Renal pelvis (tissue), 4 donors: ENCODE results near the gene WNT7A. TPM values are rescaled to one million over a fixed set of nuclear protein-coding genes. Genes with fewer than 3 reads are reported as not detected.

Source experiments
- DNase-seq: peaks from one replicate; pipeline ENCODE4 v3.0.0-alpha.2; 2013
- polyA plus RNA-seq, 3 donors: library from polyadenylated mRNA; unstranded; fragments of 120-200 nt; gene quantifications; one replicate each; pipeline ENCODE4 v1.2.1, GENCODE V29; 2013; ENCODE audit not compliant: insufficient read length in 3 of 3

Gene WNT7A
- polyA plus RNA-seq, 3 donors, result 0.07 TPM; not detected in 2

DNA sequence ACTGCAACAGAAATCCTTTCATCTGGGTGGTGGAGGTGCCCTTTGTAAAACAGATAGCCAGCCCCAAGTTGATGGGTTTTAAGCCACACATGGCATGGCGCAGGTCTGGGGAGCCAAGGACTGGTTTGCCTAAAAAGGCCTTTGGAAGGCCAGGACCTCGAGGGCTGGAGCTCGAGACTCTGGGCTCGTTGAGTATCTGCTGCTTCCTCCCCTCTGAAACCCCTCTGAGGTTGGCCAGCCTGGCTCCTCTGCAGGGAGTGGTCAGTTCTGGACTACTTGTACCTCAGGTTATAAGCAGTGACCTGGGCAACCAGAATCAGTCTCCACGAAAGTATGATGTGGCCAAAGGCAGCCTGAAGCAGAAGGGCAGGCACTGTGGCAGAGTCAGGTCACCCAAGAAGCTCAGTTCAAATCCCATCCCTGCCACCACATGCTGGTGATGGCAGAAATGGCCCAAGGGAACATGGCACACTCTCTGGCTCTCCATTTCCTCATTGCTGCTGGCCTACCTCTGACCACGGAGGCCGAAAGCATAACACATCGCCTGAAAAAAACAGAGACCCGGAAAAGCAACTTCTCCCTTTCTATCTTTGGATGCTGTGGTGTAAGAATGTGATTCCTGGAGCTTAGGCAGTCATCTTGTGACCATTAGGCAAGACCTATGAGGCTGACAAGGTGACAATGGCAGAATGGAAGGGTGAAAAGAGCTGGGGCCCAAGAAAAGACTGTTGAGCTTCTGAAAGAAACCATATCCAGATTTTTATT is 51.2 kb downstream of the WNT7A start:
- DNase-seq, result no peak

DNA sequence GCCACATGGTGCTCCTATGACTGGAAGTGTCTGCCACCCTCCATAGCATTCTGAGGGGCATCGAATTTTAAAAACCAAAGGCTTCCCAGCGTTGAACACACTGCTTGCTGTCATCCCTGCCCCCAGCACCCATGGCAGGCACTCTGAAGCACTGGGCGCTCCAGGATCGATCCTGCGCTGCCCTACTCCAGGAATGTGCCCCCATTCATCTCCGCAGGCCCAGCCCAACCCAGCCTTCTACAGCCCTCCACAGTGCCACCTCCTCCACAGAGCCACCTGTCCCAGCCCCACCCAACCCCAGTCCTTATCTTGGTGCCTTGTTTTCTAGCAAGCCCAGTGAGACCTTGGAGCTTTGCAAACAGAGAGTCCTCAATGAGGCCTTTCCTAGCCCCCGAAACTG is 52.2 kb downstream of the WNT7A start:
- no peak for DNase-seq

DNA sequence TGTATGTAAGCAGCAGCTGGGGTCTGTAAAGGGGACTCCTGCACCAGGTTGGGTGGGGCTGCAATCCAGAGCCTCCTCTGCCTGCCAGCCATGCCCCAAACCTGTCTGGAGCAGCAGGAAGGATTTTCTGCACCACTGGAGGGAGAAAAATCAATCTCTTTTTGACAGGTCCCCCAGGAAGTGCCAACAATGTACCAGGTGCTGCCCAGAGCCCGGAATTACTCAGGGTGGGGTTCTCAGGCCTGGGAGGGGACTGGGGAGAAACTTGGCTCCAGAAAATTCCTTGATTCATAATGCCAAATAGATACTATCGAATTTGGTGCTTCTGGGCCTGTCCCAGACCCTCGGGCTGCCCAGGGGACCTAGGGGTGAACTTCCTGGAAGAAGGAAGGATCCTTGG is 52.6 kb downstream of the WNT7A start:
- DNase-seq, result no peak

DNA sequence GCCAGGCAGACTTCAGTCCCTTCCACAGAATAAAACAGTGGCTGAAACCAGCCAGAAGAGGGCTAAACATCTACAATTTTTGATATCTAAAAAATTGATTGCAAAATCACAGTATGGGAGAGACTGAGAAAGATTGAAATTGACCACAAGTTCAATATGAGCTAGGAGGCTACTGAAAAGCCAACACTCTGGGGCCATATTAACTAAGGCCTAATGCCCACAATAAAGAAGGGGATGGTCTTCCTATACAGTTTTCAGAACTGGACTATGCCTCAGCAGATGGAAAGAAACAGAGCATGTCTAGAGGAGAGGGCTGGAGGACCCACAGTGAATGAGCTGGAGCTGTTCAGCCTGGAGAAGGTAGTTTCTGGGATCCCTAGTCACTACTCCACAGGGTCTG is 53.2 kb downstream of the WNT7A start:
- DNase-seq, result no peak

DNA sequence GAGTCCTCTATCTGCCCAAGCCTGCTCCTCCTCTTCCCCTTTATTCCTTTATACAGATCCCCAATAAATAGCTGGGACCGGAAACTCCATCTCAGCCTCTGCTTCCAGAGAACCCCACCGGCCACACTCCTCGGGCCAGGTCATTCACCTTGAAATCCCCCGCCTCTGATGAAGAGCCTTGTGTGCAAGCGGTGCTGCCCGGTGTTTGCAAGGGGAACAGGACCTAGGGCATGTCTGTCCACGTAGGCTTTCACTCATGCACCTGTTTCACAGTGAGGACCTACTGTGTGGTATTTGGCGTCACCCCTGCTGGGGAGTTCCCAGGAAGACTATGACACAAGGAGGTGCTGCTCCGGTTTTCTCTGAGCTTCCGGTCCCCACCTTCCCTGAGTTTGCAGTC is 54.0 kb downstream of the WNT7A start:
- no peak for DNase-seq

DNA sequence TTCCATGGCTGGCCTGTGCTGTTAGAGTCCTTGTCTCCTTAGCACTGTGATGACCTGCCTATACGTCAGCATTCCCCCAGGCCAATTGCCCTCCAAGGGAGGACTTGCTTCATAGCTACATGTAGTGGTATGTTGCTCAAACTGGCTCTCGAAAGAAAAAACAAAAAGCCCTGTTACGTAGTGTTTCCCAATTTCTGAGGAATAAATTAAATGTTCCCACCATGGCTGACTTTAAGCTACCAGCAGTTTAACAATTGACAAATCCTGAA is 54.6 kb downstream of the WNT7A start:
- no peak for DNase-seq

DNA sequence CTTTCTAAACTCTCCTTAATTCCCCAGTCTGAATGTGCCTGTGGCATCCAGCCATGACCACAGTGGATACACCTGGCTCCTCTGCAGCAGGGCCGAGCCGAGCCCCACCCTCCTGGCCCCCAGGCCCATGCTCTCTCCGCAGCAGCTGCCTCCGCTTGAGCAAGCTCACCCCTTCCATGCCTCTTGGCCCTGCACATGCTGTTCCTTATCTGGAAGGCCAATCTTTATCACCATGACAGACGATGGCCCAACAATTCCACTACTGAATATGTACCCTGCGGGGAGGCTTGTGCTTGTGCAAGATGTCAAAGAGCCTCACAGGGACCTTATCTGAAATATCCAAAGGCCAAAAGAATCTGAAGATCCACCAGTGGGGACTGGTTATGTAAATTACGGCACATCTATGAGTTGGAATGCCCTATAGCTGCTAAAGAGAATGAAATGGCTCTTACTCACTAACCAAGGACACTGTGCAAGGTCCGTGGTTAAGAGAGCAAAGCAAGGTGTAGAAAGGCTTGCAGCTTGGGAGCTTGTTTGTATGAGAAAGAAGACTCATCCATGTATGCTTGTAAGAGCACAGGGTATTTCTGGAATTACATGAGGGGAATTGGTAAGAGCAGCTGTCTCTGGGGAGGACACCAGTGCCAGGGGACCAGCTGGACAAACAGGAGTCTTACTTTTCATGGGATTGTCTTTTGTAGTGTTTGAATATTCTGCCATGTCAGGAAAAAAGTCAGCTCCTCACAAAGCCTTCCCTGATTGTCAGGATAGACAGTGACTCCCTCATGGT is 55.2 kb downstream of the WNT7A start:
- no peak for DNase-seq

DNA sequence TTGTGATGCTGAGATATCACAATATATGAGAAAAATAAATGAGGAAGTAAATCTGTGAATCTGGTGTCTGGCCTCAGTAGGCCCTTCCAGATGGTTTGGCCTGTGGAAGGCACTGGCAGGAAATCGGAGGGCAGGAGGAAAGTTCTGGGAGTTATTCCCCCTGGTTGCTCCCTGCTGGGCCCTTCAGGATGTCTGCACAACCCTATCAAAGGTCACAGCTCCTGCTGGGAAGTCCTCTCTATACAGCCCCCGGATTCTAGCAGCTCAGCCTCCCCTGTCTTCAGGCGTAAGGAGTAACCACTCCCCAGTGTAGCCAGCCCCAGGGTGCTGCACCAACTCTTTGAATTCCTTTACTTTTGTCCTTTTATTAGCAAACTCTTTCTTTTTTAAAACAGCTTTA is 56.2 kb downstream of the WNT7A start:
- no peak for DNase-seq

DNA sequence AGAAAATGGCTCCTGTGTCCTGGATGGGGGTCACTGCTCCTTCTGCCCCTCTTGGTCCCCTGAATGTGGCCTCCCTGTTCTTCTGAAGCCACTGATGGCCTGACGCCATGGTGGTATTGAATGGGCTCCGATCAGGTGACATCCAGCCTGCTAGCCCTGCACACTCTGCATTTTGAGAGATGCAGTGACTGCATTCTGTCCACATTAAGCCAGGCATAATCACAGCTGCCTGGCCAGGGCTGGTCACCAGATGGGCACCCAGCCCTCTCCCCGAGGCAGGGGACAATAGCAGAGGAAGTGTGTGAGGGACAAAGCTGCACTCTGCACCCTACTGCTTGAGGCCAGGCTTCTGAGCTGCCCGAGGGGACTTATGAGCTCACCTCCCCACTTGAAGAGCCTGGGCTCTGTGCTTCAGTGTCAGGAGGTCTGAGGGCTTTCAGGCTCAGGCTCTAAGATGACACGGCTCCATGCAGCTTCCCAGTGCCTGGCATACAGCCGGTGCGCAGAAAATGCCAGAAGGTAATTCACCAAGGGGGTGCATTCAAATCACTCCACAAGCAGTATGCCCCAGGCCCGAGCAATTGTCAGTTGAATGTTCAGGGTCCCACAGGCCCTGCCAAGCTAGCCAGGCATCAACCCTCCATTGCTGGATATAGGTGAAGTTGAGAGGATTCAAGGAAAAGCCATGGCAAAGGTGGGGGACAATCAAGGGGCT is 56.8 kb downstream of the WNT7A start:
- no peak for DNase-seq

DNA sequence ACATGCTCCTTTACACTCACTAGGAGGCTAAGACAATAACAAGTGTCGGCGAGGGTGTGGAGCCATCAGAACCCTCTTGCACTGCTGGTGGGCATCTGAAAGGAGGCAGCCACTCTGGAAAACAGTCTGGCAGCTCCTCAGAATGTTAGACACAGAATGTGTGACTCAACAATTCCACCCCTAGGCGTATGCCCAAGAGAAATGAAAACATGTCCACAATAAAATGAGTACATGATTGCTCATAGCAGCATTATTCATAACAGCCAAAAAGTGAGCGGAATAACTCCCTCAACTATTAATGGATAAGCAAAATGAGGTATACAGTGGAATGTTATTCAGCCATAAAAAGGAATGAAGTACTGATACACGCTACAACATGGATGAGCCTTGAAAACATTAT is 57.8 kb downstream of the WNT7A start:
- no peak for DNase-seq

DNA sequence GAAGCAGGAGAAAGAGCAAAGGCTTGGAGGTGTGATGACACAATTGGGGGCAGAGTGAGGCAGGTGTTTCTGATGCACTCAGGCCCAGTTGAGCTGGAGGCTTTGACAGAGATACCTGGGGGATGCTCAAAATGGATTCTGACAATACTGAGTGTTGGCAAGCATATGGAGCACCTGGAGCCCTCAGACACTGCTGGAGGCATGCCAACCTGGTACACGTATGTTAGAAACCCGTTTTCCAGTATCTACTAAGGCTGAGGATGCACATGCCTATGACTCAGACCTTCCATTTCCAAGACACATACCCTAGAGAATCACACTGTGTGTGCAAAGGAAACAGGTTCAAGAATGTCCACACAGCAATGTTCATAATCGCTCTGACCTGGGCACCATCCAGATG is 58.7 kb downstream of the WNT7A start:
- no peak for DNase-seq

DNA sequence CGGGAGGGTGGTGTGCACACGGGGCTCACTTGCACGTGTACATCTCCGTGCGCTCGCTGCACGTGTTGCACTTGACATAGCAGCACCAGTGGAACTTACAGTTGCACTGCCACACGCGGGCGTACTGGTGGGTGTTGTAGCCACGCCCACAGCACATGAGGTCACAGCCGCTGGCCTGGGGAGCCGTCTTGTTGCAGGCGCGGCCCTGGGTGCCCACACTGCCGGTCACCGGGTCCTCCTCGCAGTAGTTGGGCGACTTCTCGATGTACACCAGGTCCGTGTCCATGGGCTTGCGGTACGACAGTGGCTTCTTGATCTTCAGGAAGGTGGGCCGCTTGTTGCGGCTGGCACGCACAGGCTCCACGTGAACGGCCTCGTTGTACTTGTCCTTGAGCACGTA is 61.0 kb downstream of the WNT7A start:
- DNase-seq, result no peak

DNA sequence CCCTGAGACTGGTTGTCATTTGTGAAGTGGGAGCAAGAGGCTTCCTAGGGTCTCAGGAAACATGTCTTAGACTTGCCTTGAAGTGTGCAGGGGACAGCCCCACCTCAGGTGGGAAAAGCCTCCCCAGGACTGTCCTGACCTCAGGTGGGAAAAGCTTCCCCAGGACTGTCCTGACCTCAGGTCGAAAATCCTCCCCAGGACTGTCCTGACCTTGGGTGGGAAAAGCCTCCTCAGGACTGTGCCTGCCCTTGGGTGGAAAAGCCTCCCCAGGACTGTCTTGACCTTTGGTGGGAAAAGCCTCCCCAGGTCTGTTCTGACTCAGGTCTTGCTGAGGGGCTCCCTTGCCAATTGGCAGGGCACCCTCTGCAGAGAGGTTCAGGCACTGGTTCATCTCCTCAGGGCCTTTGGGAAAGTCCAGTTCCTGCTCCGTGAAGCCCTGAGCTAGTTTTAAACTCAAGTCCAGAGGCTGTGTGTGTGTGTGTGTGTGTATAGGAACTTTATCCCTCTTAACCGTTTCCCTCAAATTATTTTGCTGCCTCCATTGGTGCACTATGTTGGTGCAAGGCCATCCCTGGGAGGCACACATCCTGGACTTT is 64.7 kb downstream of the WNT7A start:
- DNase-seq, result no peak

DNA sequence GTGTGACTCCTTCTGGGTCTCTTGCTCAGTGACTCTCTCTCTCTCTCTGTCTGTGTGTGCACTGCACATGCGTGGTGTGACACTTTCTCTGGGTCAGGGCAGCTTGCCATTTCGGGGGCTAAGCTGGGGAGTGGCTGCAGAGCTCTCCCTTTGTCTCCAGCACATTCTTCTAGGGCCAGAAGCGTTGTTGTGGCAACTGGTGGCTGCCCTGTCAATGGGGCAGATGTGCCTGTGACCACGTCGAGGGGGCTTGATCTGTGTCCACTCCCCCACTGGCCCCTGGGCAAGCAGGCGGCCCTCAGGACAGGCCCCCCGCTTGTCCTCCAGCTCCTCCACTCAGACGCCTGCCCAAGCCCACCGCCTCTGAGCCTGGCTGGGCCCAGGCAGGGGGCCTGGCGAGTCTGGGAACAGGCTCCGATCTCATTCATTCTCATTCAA is 67.8 kb downstream of the WNT7A start:
- DNase-seq, result no peak

DNA sequence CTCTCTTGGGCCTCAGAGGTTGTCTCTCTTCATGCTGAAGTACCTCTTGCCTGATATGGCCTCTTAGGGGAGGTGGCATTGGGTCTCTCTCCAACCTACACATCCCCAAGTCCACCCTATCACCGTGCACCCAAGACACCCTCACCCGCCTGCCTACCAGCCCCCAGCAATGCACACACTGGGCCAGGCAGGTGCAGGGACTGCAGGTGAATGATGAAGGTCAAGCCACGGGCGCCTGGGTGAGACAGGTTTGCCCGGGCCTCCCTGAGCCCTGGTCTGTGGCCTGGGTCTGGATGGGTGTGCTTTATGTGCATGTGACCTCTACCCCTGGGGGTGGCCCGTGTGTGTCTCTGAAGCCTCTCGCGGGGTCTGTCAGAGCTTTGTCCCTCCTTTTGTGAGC is 68.3 kb downstream of the WNT7A start:
- no peak for DNase-seq

DNA sequence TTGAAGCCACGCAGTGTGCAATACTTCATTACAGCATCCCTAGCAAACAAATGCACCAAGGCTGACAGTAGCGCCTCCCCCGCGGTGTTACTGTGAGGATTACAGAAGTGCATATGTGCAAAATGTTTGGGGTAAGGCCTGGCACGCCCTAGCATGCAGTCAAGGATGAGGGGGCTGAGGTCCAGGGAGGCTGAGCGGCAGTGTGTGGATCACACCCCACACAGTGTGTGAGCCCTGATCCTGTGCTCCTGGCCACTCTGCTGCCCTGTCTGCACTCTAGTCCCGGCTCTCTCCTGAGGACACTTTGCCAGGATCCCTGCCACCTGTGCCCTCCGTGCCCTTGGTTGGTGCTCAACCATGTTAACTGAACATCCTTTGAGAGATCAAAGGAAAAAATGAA is 71.3 kb downstream of the WNT7A start:
- DNase-seq, result no peak

DNA sequence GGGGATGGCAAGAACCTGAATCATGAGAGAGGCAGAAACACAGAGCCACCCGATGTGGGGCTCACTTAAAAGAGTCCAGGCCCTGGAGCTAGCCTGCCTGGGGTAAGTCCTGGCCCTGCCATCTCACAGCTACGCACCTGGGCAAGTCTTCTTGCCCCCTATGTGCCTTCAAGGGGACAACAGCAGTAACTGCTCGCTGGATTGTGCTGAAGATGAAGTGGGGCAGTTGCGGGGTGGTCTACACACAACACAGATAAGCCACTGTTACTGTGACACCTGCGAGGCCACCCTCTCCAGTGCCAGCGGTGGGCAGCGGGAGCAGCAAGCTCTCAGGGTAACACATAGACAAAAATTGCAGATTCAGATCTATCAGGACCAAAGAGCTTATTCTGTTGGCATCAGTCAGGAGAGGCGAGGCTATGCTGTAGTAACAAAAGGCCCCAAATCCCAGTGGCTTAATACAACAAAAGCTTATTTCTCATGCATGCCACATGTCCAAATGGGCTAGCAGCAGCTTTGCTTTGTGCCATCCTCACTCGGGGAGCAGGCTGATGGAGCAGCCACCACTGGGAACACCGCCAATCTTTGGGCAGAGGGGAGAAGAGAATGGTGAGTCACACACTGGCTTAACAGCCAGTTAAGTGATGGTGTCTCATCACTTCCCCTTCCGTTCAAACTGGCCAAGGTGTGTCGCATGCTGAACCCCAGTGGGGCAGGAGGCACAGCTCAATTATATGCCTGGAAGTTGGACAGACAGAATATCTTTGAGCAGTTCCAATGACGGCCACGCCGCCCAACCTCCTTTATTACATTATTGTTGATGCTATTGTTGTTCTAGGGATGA is 78.3 kb downstream of the WNT7A start:
- DNase-seq, result no peak

DNA sequence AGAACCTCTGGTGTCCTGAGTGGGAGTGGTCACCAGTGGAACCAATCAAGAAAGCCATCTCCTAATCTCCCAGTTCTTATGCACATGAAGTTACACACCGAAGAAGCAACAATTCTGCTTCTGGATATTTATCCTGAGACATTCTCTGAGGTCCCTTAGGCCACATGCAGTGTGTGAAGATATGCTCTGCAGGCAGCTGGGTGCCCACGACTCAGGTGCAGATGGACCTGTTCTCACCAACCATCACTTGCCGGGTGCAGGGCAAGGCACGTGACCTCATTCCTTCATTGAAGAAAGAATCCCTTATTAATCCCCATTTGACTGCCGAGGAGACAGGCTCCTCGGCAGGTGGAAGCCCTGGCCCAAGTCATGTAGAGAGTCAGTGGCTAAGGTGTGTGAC is 79.8 kb downstream of the WNT7A start:
- DNase-seq, result no peak

DNA sequence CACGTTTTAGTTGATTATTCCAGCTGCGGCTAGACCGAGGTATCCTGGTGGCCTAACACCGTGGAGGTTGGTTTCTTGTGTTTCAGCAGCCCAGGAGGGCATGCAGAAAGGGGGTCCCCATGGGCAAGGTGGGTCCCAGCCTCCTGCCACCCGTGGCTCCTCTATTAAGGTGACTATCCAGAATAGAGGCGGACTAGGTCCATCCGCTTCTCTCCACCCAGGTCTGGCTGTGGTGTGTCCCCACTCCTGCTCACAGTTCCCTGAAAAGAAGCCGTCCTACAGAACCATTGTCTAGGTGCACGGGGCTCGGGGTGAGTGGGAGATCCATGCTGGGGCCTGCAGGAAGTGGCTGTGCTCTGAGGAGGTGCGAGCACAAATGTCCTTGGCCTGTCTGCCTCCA is 81.5 kb downstream of the WNT7A start:
- DNase-seq, result no peak

DNA sequence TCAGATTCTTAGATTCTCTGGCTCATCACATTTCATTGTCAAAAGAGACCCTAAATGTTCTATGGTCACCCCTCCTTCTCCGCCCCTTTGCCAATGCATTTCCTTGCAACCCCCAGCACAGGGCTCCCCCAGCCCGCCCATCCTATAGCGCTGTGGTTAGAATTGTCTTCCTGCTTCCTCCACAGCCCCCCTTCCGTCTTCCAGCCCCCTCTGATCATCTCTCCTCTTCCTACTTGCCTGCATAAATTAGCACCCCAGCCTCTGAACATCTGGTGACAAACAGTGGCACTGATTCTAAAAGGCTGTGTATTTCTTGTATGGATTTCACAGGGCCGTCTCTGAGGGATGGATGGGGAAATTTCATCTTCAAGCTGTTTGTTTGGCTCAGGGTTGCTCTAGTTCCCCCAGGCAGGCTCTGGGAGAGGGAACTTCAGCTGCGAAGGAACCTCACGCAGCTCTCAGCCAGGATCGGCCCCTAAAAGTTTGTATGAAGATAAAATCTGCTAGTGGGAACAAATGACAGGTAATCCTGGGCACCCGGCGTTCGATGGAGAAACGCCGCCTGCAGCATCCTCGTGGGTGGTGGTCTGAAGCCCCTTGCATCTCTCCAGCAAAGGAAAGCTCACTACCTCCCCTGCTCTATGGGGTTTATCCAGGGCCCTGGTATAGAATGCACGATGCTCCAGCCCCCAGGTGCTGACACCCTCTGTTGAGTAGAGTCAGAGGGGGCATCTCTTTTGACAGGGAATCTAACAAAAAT is 83.0 kb downstream of the WNT7A start:
- no peak for DNase-seq

DNA sequence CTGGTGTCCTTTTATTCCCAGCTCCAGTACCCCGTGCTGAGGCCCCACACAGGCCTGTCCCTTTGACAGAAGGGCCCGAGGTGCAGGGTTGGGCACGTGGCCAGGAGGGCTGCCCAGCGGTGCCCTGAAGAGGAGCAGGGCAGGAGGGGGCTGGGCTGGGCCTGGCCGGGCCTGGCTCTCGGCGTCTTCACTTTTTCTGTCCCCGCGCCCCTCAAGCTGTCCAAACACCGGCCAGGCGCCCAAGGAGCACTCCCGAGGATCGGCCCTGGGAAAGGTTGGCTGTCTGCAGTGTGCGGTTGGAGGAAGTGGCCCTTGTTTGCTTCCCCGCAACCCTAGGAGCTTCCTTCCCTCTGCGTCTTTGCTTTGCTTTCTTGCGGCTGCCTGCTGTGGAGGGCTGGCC is 84.1 kb downstream of the WNT7A start:
- no peak for DNase-seq
